ENCODE measurements around the gene UBE2D4.
"Not testable (repeated sequence)": the region's sequence is repeated elsewhere in the genome, so short reads cannot be mapped to it uniquely, and the experiment has no call there.

UBE2D4 gene

DNA sequence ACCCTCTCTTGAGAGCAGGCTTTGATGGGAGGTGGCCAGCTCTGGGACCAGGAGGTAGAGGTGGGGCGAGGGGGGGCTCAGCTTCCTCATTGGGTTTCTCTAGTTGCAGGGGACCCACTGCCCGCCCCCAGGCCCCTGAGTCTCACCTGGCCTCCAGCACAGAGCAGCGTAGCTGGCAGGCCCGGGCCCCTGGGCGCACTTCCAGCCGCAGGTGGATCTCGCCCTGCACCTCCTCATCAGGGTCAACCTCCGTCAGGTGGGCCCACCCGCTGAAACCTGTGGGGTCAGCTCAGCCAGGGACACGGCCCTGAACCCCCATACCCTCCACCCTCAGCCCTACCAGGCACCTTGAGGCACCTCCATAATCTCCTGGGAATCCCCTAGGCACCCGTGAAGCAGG, 43.4 kb downstream of the UBE2D4 start:
- DNase-seq, result not testable (repeated sequence)

DNA sequence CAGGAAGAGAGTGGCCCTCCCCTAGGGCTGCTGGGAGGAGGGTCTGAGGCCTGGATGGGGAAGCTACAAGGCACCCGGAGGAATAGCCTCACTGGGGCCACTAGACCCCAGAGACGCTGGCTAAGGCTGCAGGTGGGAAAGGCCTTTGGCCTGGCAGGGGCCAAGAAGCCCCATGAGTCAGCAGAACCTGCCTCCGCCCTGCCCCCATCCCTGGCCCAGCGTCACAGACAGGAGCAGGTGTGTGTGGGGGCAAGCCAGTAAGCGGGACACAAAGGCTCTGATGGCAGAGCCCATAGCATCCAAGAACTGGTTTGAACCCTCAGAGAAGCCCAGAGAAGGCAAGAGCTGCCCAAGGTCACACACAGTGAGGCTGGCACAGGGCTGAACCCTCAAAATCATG, 44.5 kb downstream of the UBE2D4 start:
- DNase-seq, result not testable (repeated sequence)

- not testable (repeated sequence) for DNase-seq
These were observed 47.9 kb downstream of the UBE2D4 start for GRCh38 chr7:43974033-43974573.

DNA sequence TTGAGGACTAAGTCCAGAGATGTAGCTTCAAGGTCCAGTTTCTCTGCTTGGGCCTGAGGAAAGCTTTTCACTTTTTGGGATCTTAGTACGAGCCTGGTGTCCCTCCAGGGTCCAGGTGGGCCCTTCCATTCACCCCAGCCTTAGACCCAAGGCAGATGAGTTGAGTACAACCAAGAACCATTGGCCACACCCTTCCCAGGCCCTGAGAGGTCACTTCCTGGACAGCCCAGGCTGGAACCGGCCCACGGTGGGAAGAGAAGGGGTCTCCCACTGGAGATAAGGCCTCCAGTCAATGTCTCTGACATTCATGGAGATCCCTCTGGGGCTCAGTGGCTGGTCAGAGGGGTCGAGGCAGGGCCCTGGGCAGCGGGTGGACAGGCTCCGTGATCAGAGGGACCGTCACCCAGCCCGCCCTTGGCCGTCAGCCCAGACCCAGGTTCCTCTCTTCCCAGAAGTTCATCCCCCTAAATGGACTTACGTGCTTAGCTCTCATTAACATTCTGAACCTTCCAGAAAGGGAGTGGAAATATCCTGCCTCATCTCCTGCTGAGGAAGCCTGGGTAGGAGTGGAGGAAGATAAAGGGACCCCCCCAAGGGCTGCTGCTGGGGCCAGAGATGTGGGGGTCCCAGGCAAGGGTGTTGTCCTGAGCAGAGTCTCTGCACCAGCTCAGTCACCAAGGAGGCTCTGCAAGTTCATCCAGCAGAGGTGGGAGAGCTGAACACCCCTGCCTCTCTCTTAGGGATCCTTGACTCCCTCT, 48.7 kb downstream of the UBE2D4 start:
- not testable (repeated sequence) for DNase-seq

GRCh38 chr7:43977525-43977924, 51.3 kb downstream of the UBE2D4 start:
- DNase-seq, result no peak

GRCh38 chr7:43978102-43978501, 51.9 kb downstream of the UBE2D4 start:
- DNase-seq, result not testable (repeated sequence)

- DNase-seq, result not testable (repeated sequence)
These were observed 56.6 kb downstream of the UBE2D4 start for GRCh38 chr7:43982848-43983247.

- not testable (repeated sequence) for DNase-seq
These were observed 57.5 kb downstream of the UBE2D4 start for GRCh38 chr7:43983736-43984135.

DNA sequence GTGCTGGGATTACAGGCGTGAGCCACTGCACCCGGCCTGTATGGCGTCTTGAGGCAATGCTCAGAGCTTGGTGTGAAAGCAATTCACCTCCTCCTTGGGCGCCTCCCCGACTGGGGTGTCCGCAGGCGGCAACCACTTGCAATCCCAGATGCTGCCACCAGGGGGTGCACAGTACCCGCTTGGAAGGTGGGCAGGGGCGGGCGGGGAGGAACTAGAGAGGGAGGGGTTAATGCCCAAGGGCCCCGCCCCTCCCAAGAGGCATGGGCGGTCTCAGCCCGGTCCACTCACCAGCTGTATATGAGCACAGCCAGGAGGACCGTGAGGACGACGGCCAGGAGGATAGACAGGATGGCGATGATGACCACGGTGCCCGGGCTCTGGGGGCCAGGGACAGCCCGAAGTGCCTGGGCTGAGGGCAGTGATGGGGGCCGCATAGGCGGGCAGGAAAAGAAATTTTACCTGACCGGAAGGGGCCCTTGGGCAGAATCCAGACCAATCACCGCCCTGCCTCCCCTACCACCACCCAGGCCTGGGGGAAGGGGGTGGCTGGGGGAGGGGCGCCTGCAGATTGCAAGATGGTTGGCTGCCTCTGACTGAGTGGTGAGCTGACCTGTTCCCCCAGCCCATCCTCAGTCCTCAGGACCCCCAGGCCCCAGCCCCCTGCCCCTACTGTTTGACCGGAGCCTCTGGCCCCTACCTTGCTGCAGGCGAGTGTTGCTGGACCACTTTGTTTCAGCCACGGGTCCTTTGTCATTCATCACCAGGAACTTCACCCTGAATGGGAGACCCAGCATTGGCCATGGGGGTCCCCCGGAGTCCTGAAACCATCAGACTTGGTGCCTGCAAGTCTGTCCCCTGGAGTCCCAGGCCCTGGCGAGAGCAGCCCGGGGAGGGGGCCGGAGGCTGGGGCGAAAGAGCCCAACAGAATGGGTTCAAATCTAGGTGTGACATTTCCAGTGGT, 59.9 kb downstream of the UBE2D4 start:
- DNase-seq, result peak; percentile 54

DNA sequence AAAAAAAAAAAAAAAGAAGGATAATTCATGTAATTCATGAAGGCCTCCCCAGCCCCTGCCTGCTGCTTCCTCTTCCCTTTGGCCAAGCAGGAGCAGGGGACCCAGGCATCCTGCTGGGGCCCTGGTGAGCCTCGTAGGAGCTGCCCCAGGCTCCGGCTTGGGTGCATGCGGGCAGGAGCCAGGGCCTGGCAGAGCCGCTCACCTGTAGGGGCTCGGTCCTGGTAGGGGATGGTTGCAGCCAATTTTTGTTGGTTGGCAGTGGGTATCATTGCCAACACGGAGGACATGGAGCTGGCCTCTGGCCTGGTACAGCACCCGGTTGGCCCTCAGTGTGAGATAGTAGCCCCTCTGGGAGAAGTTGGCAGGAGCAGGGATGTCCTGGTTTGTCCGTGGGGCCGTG, 61.2 kb downstream of the UBE2D4 start:
- DNase-seq, result not testable (repeated sequence)

DNA sequence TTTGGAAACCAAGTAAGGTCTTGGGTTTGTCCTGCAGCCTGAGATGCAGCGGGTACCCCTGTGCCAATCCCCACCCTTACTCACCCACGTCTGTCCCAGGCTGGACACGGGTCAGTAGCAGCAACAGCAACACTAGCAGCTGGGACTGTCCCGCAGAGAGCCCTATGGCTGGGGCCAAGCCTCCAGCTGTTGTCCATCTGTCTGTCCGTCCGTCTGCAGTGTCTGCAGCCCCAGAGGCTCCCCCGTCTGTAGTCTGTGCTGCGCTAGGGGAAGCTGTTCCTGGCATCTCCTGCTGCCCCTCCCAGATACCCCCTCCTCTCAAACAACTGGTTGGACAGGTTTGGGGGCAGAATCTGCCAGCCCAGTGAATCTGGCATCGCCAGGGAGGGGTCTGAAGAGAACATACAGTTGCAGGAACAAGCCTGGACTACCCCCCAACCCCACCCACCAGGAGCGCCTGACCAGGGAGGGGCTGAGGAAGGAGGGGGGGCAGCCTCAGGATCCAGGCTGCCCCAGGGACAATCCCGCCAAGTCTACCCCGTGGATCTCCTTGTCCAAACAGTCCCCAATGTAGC, 63.9 kb downstream of the UBE2D4 start:
- not testable (repeated sequence) for DNase-seq

DNA sequence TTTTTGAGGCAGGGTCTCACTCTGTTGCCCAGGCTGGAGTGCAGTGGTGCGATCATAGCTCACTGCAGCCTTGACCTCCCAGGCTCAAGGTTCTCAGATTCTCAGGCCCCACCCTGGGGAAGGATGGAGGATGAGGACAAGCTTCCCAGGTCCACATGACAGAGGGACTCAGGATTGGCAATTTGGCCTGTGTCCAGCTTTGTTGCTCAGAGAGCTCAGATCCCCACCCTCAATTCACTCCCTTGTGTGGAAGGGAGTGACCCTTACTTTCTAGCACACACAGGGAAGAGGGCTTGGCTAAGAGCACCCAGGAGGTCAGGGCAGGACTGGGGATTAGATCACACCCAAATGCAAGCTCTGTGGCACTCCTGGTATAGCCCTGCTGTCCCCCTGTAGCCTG, 64.6 kb downstream of the UBE2D4 start:
- peak; percentile 1 for DNase-seq

GRCh38 chr7:43992896-43993295, 66.7 kb downstream of the UBE2D4 start:
- DNase-seq, result not testable (repeated sequence)

DNA sequence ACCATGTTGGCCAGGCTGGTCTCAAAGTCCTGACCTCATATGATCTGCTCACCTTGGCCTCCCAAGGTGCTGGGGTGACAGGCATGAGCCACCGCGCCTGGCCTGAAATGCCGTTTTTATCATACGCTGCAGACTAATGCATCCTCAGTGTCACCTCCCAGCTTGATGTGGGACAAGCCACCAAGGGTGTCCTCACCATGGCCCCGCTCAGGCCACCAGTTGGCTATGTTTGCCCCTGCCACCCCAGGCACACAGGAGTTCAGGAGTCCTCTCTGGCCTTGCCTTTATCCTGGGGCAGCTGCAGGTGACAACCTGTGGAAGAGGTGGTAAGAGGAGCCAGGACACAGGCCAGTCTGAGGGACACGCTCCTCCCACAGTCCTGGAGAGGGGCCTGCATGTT, 68.4 kb downstream of the UBE2D4 start:
- DNase-seq, result not testable (repeated sequence)

DNA sequence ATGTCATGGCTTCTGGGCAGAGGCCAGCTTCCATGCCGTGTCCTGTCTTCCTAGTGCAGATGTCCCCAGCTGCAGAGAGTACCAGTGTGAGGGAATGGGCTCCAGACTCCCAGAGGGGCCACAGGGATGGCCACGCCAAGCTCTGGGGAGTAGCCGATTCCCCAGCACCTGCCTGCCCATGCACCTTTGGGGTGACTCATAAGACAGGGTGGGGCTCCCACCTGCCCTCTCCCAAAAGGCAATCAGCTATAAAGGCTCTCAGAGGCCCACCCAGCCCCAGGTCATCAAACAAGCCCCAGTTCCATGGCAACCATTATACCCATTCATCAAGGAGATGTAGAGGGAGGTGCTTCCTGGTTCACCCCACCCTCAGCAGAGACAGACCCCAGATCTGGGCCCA, 71.3 kb downstream of the UBE2D4 start, which contains the start of gene SPDYE1:
SPDYE1 (plus strand) TSS at position 366 of the 400 bp plus-strand sequence. CDS start 2,053 bp downstream, outside the sequence.
- DNase-seq, result not testable (repeated sequence)

Data from hematopoietic multipotent progenitor cell treated with erythropoietin and hydrocortisone succinate and interleukin-3 and kit ligand, for 8 days (in vitro differentiated cells).